Endodermal cell (in vitro differentiated cells): ENCODE data around the gene PCDHA13. TPM values are rescaled to one million over a fixed set of nuclear protein-coding genes. Genes with fewer than 3 reads are reported as not detected.

Experiments used
- DNase-seq: peaks from one replicate; pipeline ENCODE4 v3.0.0-alpha.2; 2017
- H3K27ac ChIP-seq: 2 replicates; pipeline ENCODE4 v1.5.1; 2013; ENCODE audit warnings: mild to moderate bottlenecking, low read depth, low read length, moderate library complexity
- H3K27me3 ChIP-seq: 2 replicates; pipeline ENCODE4 v1.6.1; 2013; ENCODE audit warnings: mild to moderate bottlenecking, low read length, moderate library complexity; ENCODE audit not compliant: insufficient read depth, control insufficient read depth, poor library complexity, severe bottlenecking
- H3K36me3 ChIP-seq: 2 replicates; pipeline ENCODE4 v1.7.0; 2013; ENCODE audit warnings: mild to moderate bottlenecking, low read length, moderate library complexity; ENCODE audit not compliant: control insufficient read depth, insufficient read depth
- H3K4me1 ChIP-seq: one replicate; pipeline ENCODE4 v1.7.0; 2013; ENCODE audit warnings: low read length; ENCODE audit not compliant: control insufficient read depth, insufficient read depth
- H3K4me3 ChIP-seq: 2 replicates; pipeline ENCODE4 v1.5.1; 2013; ENCODE audit warnings: mild to moderate bottlenecking, low read length, moderate library complexity
- H3K9ac ChIP-seq: 2 replicates; pipeline ENCODE4 v1.6.1; 2013; ENCODE audit warnings: mild to moderate bottlenecking, low read length, moderate library complexity; ENCODE audit not compliant: poor library complexity, severe bottlenecking; ENCODE audit errors: extremely low read depth
- H3K9me3 ChIP-seq: 2 replicates; pipeline ENCODE4 v1.6.1; 2013; ENCODE audit warnings: mild to moderate bottlenecking, low read length, moderate library complexity; ENCODE audit not compliant: control insufficient read depth
- H3K27ac Mint-ChIP-seq: 2 replicates; pipeline ENCODE4 v1.8.0; 2020; ENCODE audit warnings: mixed read lengths
- H3K27me3 Mint-ChIP-seq: 2 replicates; pipeline ENCODE4 v1.8.0; 2021; ENCODE audit warnings: mild to moderate bottlenecking, mixed read lengths; ENCODE audit not compliant: insufficient read depth
- H3K36me3 Mint-ChIP-seq: 2 replicates; pipeline ENCODE4 v1.8.0; 2020; ENCODE audit warnings: low read depth, mixed read lengths
- H3K4me1 Mint-ChIP-seq: 2 replicates; pipeline ENCODE4 v1.8.0; 2020; ENCODE audit warnings: mixed read lengths
- H3K4me3 Mint-ChIP-seq: 2 replicates; pipeline ENCODE4 v1.8.0; 2020; ENCODE audit warnings: mild to moderate bottlenecking, moderate library complexity, mixed read lengths
- H3K9me3 Mint-ChIP-seq: 2 replicates; pipeline ENCODE4 v1.8.0; 2020; ENCODE audit warnings: mild to moderate bottlenecking, mixed read lengths
- WGBS, 2 experiments: methylation state at CpG; one replicate each; pipeline versions ENCODE4 v1.1.5 to v1.1.7; 2013; ENCODE audit warnings: missing lambda C conversion rate in 2 of 2, mixed read lengths in 1 of 2; ENCODE audit not compliant: insufficient coverage in 1 of 2, insufficient read length in 1 of 2; 5-methylcytosine and 5-hydroxymethylcytosine counted together
- total RNA-seq, 2 donors: library from RNA; stranded (reverse); fragmentation: NEBNext Ultra II Directional in 1 of 2; extraction: Animal tissue kit (Norgen Biotek cat#: 25700) in 1 of 2; gene quantifications; 2 replicates in 1 of 2; 3 replicates in 1 of 2; pipeline ENCODE4 v1.2.1, GENCODE V29; 2021
- TF ChIP-seq, protein P1 (sequence below): fragments of 200-600 bp; sonication (generic); conservative IDR thresholded peaks from 2 replicates; pipeline ENCODE4 v1.5.0; 2021; ENCODE audit warnings: antibody characterized with exemption, mild to moderate bottlenecking

The PCDHA13 gene
- total RNA-seq, 2 donors from 2014 or later: 1.2 to 3.8 TPM

DNA sequence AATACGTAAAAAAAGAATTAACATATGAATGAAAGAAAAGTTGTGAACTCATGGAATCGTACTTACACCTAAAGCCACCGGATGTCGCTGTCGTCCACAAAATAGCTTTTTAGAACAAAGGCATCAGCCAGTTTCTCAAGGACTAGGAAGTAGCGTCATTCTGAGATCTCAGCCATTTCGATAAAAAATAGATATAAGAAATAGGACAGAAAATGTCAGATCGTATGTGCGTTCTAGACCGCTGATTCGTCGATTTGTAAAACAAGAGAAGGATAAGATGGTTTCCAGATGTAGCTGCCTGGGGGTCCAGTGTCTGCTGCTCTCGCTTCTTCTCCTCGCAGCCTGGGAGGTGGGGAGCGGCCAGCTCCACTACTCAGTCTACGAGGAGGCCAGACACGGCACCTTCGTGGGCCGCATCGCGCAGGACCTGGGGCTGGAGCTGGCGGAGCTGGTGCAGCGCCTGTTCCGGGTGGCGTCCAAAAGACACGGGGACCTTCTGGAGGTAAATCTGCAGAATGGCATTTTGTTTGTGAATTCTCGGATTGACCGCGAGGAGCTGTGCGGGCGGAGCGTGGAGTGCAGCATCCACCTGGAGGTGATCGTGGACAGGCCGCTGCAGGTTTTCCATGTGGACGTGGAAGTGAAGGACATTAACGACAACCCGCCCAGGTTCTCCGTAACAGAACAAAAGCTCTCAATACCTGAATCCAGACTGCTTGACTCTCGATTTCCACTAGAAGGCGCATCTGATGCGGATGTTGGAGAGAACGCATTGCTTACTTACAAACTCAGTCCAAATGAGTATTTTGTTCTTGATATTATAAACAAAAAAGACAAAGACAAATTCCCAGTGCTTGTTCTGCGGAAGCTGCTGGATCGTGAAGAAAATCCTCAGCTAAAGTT is 25.9 kb upstream of the PCDHA13 start, which contains the start of gene PCDHA10:
Gene PCDHA10, plus strand, starts transcription at position 126 of the 903 bp plus-strand sequence. Its CDS starts 152 bp downstream, at position 278.
- Histone ChIP-seq H3K4me1 (no peaks in the 10 kb centered on the region), H3K27me3 (no peaks in the 10 kb centered on the region), H3K4me3 (no peak within 1 kb of the TSS), H3K9ac (no peak within 1 kb of the TSS), H3K9me3 (peaks cover 5% of the 10 kb centered on the region), H3K36me3 (no peaks in the 10 kb centered on the region), H3K27ac (no peak within 1 kb of the TSS)
- Mint-ChIP-seq H3K36me3 (peaks cover 28% of the 10 kb centered on the region), H3K4me1 (peaks cover 6% of the 10 kb centered on the region), H3K9me3 (peaks cover 23% of the 10 kb centered on the region), H3K4me3 (peak within 1 kb of the TSS; percentile 96), H3K27ac (peak within 1 kb of the TSS; percentile 98), H3K27me3 (no peaks in the 10 kb centered on the region)
- TF ChIP-seq, protein P1, sequence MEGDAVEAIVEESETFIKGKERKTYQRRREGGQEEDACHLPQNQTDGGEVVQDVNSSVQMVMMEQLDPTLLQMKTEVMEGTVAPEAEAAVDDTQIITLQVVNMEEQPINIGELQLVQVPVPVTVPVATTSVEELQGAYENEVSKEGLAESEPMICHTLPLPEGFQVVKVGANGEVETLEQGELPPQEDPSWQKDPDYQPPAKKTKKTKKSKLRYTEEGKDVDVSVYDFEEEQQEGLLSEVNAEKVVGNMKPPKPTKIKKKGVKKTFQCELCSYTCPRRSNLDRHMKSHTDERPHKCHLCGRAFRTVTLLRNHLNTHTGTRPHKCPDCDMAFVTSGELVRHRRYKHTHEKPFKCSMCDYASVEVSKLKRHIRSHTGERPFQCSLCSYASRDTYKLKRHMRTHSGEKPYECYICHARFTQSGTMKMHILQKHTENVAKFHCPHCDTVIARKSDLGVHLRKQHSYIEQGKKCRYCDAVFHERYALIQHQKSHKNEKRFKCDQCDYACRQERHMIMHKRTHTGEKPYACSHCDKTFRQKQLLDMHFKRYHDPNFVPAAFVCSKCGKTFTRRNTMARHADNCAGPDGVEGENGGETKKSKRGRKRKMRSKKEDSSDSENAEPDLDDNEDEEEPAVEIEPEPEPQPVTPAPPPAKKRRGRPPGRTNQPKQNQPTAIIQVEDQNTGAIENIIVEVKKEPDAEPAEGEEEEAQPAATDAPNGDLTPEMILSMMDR: peak; percentile 80
- peak; percentile 82 for DNase-seq
- 90 to 91% methylated on average over 27 to 44 of the region's 44 CpGs for WGBS, 2 experiments

DNA sequence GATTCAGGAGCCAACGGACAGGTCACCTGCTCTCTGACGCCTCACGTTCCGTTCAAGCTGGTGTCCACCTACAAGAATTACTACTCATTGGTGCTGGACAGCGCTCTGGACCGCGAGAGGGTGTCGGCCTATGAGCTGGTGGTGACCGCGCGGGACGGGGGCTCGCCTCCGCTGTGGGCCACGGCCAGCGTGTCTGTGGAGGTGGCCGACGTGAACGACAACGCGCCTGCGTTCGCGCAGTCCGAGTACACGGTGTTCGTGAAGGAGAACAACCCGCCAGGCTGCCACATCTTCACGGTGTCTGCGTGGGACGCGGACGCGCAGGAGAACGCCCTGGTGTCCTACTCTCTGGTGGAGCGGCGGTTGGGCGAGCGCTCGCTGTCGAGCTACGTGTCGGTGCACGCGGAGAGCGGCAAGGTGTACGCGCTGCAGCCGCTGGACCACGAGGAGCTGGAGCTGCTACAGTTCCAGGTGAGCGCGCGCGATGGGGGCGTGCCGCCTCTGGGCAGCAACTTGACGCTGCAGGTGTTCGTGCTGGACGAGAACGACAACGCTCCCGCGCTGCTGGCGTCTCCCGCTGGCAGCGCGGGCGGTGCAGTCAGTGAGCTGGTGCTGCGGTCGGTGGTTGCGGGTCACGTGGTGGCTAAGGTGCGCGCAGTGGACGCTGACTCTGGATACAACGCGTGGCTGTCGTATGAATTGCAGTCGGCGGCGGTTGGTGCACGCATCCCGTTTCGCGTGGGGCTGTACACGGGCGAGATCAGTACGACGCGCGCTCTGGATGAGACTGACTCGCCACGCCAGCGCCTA is 24.5 kb upstream of the PCDHA13 start:
- Mint-ChIP-seq H3K9me3 (peaks cover 37% of the 10 kb centered on the region), H3K27me3 (no peaks in the 10 kb centered on the region), H3K4me1 (peaks cover 6% of the 10 kb centered on the region), H3K27ac (no peak overlapping the region), H3K36me3 (peaks cover 41% of the 10 kb centered on the region), H3K4me3 (peak overlapping the region; percentile 96)
- no peak overlapping the region for H3K4me3 ChIP-seq
- TF ChIP-seq, protein P1: no peak
- peak; percentile 42 for DNase-seq
- no peak overlapping the region for H3K27ac ChIP-seq
- no peaks in the 10 kb centered on the region for H3K27me3 ChIP-seq
- no peaks in the 10 kb centered on the region for H3K4me1 ChIP-seq
- no peak overlapping the region for H3K9ac ChIP-seq
- 97 to 99% methylated on average over 77 to 94 of the region's 94 CpGs for WGBS, 2 experiments
- peaks cover 5% of the 10 kb centered on the region for H3K9me3 ChIP-seq
- H3K36me3 ChIP-seq: no peaks in the 10 kb centered on the region

DNA sequence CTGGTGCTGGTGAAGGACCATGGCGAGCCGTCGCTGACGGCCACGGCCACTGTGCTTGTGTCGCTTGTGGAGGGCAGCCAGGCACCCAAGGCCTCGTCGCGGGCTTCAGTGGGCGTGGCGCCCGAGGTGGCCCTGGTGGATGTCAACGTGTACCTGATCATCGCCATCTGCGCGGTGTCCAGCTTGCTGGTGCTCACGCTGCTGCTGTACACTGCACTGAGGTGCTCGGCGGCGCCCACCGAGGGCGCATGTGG is 24.0 kb upstream of the PCDHA13 start:
- Mint-ChIP-seq H3K4me3 (no peak overlapping the region), H3K27ac (no peak overlapping the region), H3K27me3 (no peaks in the 10 kb centered on the region), H3K9me3 (peaks cover 42% of the 10 kb centered on the region), H3K36me3 (peaks cover 47% of the 10 kb centered on the region), H3K4me1 (peaks cover 6% of the 10 kb centered on the region)
- WGBS, 2 experiments: 93 to 94% methylated on average over 6 to 22 of the region's 22 CpGs
- Histone ChIP-seq H3K27ac (no peak overlapping the region), H3K9me3 (peaks cover 5% of the 10 kb centered on the region), H3K36me3 (no peaks in the 10 kb centered on the region), H3K4me3 (no peak overlapping the region), H3K4me1 (no peaks in the 10 kb centered on the region), H3K27me3 (no peaks in the 10 kb centered on the region), H3K9ac (no peak overlapping the region)
- DNase-seq: no peak
- TF ChIP-seq, protein P1: no peak
